Subcutaneous adipose tissue (tissue), 4 donors: ENCODE data around the gene NKD1. TPM values are rescaled to one million over a fixed set of nuclear protein-coding genes. Genes with fewer than 3 reads are reported as not detected.

ENCODE experiments used
- CTCF ChIP-seq: fragments of 450-650 bp; IDR thresholded peaks from one replicate; pipeline ENCODE4 v1.5.1; 2016; ENCODE audit warnings: low read depth, mild to moderate bottlenecking, control low read depth, antibody characterized with exemption, moderate library complexity
- total RNA-seq, 4 donors: library from RNA; depleted of rRNA; stranded (reverse); fragments of >200 nt; gene quantifications; one replicate each; pipeline ENCODE4 v1.1.0, GENCODE V29; 2016

NKD1 gene
- total RNA-seq, 4 donors from 2014 or later: 0.68 to 2.9 (median 2.1) TPM

GRCh38 chr16:50637716-50638602 is 89.8 kb downstream of the NKD1 start:
- no peak for TF ChIP-seq CTCF

DNA sequence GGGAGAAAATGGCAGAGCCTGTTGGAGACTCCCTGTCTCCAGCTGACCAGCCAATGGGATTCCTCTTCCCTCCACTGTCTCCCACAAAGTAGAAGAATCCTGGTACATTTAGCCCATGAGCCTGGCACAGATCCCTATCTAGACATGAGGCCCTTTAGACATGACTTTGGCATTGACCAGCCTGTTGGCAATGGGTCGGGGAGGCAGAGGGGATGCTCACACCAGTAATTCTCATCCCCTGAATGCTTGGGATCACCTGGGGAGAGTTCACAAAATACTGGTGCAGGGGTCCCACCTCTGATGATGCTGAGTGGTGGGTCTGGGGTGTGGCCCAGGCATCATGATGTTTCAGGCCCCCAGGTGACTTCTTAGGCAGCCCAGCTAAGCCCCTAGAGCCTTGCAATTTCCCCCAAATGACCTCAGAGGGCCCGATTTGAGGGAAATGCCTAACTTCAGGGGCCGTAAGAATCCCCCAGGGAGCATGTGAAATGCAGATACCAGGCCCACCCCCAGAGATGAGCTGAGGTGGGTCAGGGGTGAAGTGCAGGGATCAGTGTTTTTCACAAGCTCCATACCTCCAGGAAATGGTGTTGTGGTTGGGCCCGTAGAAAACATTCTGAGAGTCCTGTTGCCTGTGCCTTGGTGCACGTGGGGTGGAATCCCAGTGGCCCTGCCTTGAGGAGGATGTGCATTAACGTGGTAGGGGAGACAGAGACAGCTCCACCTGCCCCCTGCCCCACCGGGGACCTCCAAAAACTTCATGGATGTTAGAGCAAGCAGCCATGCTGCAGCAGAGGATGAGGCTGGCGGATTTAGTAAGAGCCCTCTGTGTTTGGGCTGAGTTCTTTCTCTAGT is 90.8 kb downstream of the NKD1 start:
- TF ChIP-seq CTCF: no peak

GRCh38 chr16:50640391-50640790 is 92.2 kb downstream of the NKD1 start:
- TF ChIP-seq CTCF: no peak

DNA sequence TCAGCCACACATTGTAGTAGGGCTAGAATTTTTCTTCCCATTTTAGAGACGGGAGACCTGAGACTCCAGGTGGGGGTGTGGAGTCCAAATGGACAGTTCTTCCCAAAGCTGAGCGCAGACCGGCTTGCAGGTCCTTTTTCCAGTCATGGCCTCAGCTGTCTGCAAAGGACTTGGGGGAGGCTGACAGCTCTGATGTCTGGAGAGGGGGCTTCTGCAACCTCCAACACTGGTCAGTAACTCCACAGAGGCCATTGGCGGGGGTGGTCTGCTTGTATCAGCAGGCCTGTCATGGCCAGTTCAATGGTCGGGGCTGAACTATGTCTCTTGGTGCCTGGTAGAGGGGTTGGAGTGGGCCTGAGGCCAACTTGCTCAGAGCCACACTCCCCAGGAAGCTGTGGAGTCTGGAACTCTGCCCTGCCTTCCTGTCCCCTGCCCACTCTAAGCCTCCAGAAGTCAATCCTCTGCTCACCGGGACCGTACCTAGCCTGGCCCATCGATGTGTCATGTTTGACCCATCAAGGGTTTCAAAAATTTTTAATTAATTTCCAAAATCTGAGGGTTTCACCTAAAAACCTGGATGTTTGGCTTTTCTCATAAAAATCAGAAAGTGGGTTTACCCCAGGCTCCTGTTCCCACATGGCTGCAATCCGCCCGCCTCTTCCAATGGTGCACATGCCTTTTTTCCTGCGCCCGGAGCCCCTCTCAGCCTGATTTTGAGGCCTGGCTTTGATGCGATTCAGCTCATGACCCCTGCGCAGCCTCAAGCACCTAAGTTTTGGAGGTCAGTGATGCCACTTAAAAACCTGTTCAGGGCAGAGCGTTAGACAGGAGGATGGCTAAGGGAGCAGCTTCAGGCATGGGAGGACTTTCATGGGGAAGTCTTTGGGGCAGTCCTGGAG is 93.0 kb downstream of the NKD1 start:
- no peak for TF ChIP-seq CTCF

- no peak for TF ChIP-seq CTCF
Observed at GRCh38 chr16:50641818-50642187, 93.6 kb downstream of the NKD1 start.

DNA sequence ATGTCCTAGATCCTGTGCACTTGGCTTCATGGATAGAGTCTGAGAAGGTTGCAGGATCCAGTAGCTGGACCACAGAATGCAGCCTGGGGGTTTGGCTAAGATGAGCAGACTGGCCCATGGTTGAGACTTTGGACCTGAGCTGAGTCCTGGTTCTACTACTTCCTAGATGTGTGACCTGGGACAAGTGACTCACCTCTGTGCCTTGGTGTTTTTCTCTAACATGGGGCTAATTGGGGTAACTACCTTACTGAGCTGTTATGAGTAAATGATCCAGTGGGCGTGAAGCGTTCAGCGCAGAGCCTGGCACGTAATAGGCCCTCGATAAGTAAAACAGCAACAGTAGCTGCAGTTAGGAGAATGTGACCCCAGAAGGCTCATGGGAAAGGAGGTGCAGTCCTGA is 94.2 kb downstream of the NKD1 start:
- no peak for TF ChIP-seq CTCF
